Measurements from ENCODE around the gene MAP3K8.

Gene MAP3K8

GRCh38 chr10:30389543-30389942 lies 44.4 kb upstream of the MAP3K8 start:
- H3K23ac ChIP-seq (ENCODE audit: low read depth, low read length, poor library complexity) = no peak overlapping the region
- no peak overlapping the region for H3K4me3 ChIP-seq (ENCODE audit: low read length in 2 of 2)

GRCh38 chr10:30390207-30390606 lies 43.8 kb upstream of the MAP3K8 start:
- Histone ChIP-seq H3K79me1 (ENCODE audit: low read depth, low read length) (no peaks in the 10 kb centered on the region), H3K9ac (ENCODE audit: low read depth, low read length, poor library complexity) (no peak overlapping the region), H3K14ac (ENCODE audit: low read length) (no peak overlapping the region), H3K9me3 (replicated peaks in 1 of 2; ENCODE audit: control insufficient read depth in 2 of 2, insufficient read depth in 1 of 2, low read depth in 1 of 2, low read length in 2 of 2) (no peaks in the 10 kb centered on the region), H3K27me3 (ENCODE audit: control insufficient read depth in 3 of 3, insufficient read depth in 3 of 3, low read depth in 1 of 3, low read length in 3 of 3) (peaks cover 0 to 21% (median 0%) of the 10 kb centered on the region in 3 experiments), H3K27ac (replicated peaks; ENCODE audit: low read length) (no peak overlapping the region), H3K4me3 (ENCODE audit: low read length in 2 of 2) (no peak overlapping the region), H2BK120ac (ENCODE audit: low read depth, low read length) (no peak overlapping the region), H3K36me3 (replicated peaks in 1 of 2; ENCODE audit: control insufficient read depth in 2 of 2, insufficient read depth in 2 of 2, low read length in 2 of 2) (no peaks in the 10 kb centered on the region), H4K91ac (ENCODE audit: low read depth, low read length, poor library complexity) (no peak overlapping the region), H3K18ac (ENCODE audit: low read length) (no peak overlapping the region), H2BK15ac (ENCODE audit: low read length) (no peak overlapping the region), H4K8ac (ENCODE audit: low read depth, low read length) (no peak overlapping the region), H2AK5ac (ENCODE audit: low read depth, low read length) (no peak overlapping the region), H2BK5ac (ENCODE audit: low read length) (no peak overlapping the region), H3K23ac (ENCODE audit: low read depth, low read length, poor library complexity) (no peak overlapping the region), H2BK12ac (ENCODE audit: low read length) (no peak overlapping the region), H3K4me2 (ENCODE audit: insufficient read depth, low read length, poor library complexity, severe bottlenecking) (no peak overlapping the region), H2AFZ (ENCODE audit: low read length) (no peak overlapping the region), H3K4ac (ENCODE audit: low read length) (no peak overlapping the region), H3K4me1 (ENCODE audit: control insufficient read depth in 2 of 2, insufficient read depth in 1 of 2, low read depth in 1 of 2, low read length in 2 of 2) (peaks cover 0 to 3% of the 10 kb centered on the region in 2 donors)
- no CpG with 5 or more reads among the region's 3 CpGs for WGBS, 2 donors (ENCODE audit: extremely low coverage in 2 of 2, insufficient read length in 2 of 2, insufficient replicate concordance in 1 of 2)
- no peak for DNase-seq (ENCODE audit: low spot score)

More at GRCh38 chr10:30389543-30389942, 44.4 kb upstream of the MAP3K8 start:
- no peak overlapping the region for H2BK5ac ChIP-seq (ENCODE audit: low read length)
- no peak overlapping the region for H2BK120ac ChIP-seq (ENCODE audit: low read depth, low read length)
- WGBS, 2 donors (ENCODE audit: extremely low coverage in 2 of 2, insufficient read length in 2 of 2, insufficient replicate concordance in 1 of 2) = no CpG with 5 or more reads among the region's 1 CpG
- H3K27me3 ChIP-seq (ENCODE audit: control insufficient read depth in 3 of 3, insufficient read depth in 3 of 3, low read depth in 1 of 3, low read length in 3 of 3) = peaks cover 0 to 19% (median 0%) of the 10 kb centered on the region in 3 experiments
- no peak overlapping the region for H3K9ac ChIP-seq (ENCODE audit: low read depth, low read length, poor library complexity)
- H3K4ac ChIP-seq (ENCODE audit: low read length) = no peak overlapping the region
- no peak overlapping the region for H2BK12ac ChIP-seq (ENCODE audit: low read length)
- no peaks in the 10 kb centered on the region for H3K79me1 ChIP-seq (ENCODE audit: low read depth, low read length)
- no peak overlapping the region for H3K18ac ChIP-seq (ENCODE audit: low read length)
- no peak for DNase-seq (ENCODE audit: low spot score)
- no peak overlapping the region for H2AK5ac ChIP-seq (ENCODE audit: low read depth, low read length)
- H3K14ac ChIP-seq (ENCODE audit: low read length) = no peak overlapping the region
- no peak overlapping the region for H2BK15ac ChIP-seq (ENCODE audit: low read length)
- no peaks in the 10 kb centered on the region for H3K36me3 ChIP-seq (replicated peaks in 1 of 2; ENCODE audit: control insufficient read depth in 2 of 2, insufficient read depth in 2 of 2, low read length in 2 of 2)
- H3K27ac ChIP-seq (replicated peaks; ENCODE audit: low read length) = no peak overlapping the region
- no peak overlapping the region for H4K91ac ChIP-seq (ENCODE audit: low read depth, low read length, poor library complexity)
- no peak overlapping the region for H3K4me2 ChIP-seq (ENCODE audit: insufficient read depth, low read length, poor library complexity, severe bottlenecking)
- peaks cover 0 to 5% of the 10 kb centered on the region in 2 donors for H3K4me1 ChIP-seq (ENCODE audit: control insufficient read depth in 2 of 2, insufficient read depth in 1 of 2, low read depth in 1 of 2, low read length in 2 of 2)
- no peaks in the 10 kb centered on the region for H3K9me3 ChIP-seq (replicated peaks in 1 of 2; ENCODE audit: control insufficient read depth in 2 of 2, insufficient read depth in 1 of 2, low read depth in 1 of 2, low read length in 2 of 2)
- H2AFZ ChIP-seq (ENCODE audit: low read length) = no peak overlapping the region
- H4K8ac ChIP-seq (ENCODE audit: low read depth, low read length) = no peak overlapping the region

DNA sequence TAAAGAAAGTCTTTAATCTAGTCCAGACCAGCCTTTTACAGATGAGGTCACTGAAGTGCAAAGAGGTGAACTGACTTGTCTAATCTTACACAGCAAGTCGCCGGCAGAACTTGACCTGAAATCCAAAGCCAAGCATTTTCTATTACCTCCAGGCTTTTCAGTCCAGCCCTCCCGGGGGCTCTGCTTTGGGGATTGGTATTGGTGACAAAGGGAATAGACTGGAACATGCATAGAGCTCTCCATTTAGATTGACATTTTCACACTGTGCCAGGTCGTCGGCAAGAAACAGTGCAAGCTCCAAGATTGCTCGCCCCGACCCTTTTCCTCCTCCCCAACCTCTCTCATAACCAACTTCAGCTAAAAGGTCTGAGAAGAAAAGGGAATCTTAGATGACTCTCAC lies 42.7 kb upstream of the MAP3K8 start:
- Histone ChIP-seq H3K79me1 (ENCODE audit: low read depth, low read length) (no peaks in the 10 kb centered on the region), H3K18ac (ENCODE audit: low read length) (no peak overlapping the region), H3K4ac (ENCODE audit: low read length) (no peak overlapping the region), H2BK120ac (ENCODE audit: low read depth, low read length) (no peak overlapping the region), H2AK5ac (ENCODE audit: low read depth, low read length) (no peak overlapping the region), H2BK15ac (ENCODE audit: low read length) (no peak overlapping the region), H3K9me3 (replicated peaks in 1 of 2; ENCODE audit: control insufficient read depth in 2 of 2, insufficient read depth in 1 of 2, low read depth in 1 of 2, low read length in 2 of 2) (no peaks in the 10 kb centered on the region), H3K4me3 (ENCODE audit: low read length in 2 of 2) (no peak overlapping the region), H3K27me3 (ENCODE audit: control insufficient read depth in 3 of 3, insufficient read depth in 3 of 3, low read depth in 1 of 3, low read length in 3 of 3) (peaks cover 0 to 21% (median 0%) of the 10 kb centered on the region in 3 experiments), H3K36me3 (replicated peaks in 1 of 2; ENCODE audit: control insufficient read depth in 2 of 2, insufficient read depth in 2 of 2, low read length in 2 of 2) (no peaks in the 10 kb centered on the region), H2BK12ac (ENCODE audit: low read length) (no peak overlapping the region), H4K91ac (ENCODE audit: low read depth, low read length, poor library complexity) (no peak overlapping the region), H2AFZ (ENCODE audit: low read length) (no peak overlapping the region), H4K8ac (ENCODE audit: low read depth, low read length) (no peak overlapping the region), H3K23ac (ENCODE audit: low read depth, low read length, poor library complexity) (no peak overlapping the region), H3K9ac (ENCODE audit: low read depth, low read length, poor library complexity) (no peak overlapping the region), H3K27ac (replicated peaks; ENCODE audit: low read length) (no peak overlapping the region), H3K14ac (ENCODE audit: low read length) (no peak overlapping the region), H2BK5ac (ENCODE audit: low read length) (no peak overlapping the region), H3K4me2 (ENCODE audit: insufficient read depth, low read length, poor library complexity, severe bottlenecking) (no peak overlapping the region), H3K4me1 (ENCODE audit: control insufficient read depth in 2 of 2, insufficient read depth in 1 of 2, low read depth in 1 of 2, low read length in 2 of 2) (peaks cover 0 to 3% of the 10 kb centered on the region in 2 donors)
- DNase-seq (ENCODE audit: low spot score) = no peak
- no CpG with 5 or more reads among the region's 7 CpGs for WGBS, 2 donors (ENCODE audit: extremely low coverage in 2 of 2, insufficient read length in 2 of 2, insufficient replicate concordance in 1 of 2)

DNA sequence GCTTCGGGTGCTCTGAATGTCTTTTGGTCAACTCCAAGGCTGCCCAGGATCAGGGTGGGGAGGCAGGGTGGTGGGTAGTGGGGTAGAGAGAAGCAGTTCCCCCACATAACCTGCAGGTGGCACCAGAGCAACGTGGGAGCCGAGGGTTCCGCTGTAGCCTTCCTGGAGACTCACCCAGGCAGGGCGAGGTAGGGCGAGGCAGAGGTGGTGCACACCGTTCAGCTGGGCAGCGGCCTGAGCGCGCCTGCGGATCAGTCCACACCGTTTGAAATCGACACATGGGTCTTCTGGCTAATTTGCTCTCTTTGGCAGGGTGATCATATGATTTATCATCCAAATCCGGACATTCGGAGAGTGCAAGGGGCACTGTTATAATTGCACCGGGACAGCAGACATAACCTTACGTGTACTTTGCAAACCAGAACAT lies 41.4 kb upstream of the MAP3K8 start:
- Histone ChIP-seq H2BK5ac (ENCODE audit: low read length) (no peak overlapping the region), H2AK5ac (ENCODE audit: low read depth, low read length) (no peak overlapping the region), H3K36me3 (replicated peaks in 1 of 2; ENCODE audit: control insufficient read depth in 2 of 2, insufficient read depth in 2 of 2, low read length in 2 of 2) (no peaks in the 10 kb centered on the region), H3K4me3 (ENCODE audit: low read length in 2 of 2) (no peak overlapping the region), H4K8ac (ENCODE audit: low read depth, low read length) (no peak overlapping the region), H2AFZ (ENCODE audit: low read length) (no peak overlapping the region), H3K14ac (ENCODE audit: low read length) (no peak overlapping the region), H3K4ac (ENCODE audit: low read length) (no peak overlapping the region), H3K27ac (replicated peaks; ENCODE audit: low read length) (no peak overlapping the region), H3K18ac (ENCODE audit: low read length) (no peak overlapping the region), H3K4me2 (ENCODE audit: insufficient read depth, low read length, poor library complexity, severe bottlenecking) (no peak overlapping the region), H2BK15ac (ENCODE audit: low read length) (no peak overlapping the region), H3K79me1 (ENCODE audit: low read depth, low read length) (no peaks in the 10 kb centered on the region), H3K9me3 (replicated peaks in 1 of 2; ENCODE audit: control insufficient read depth in 2 of 2, insufficient read depth in 1 of 2, low read depth in 1 of 2, low read length in 2 of 2) (no peaks in the 10 kb centered on the region), H3K4me1 (ENCODE audit: control insufficient read depth in 2 of 2, insufficient read depth in 1 of 2, low read depth in 1 of 2, low read length in 2 of 2) (peaks cover 0 to 3% of the 10 kb centered on the region in 2 donors), H2BK12ac (ENCODE audit: low read length) (no peak overlapping the region), H3K27me3 (ENCODE audit: control insufficient read depth in 3 of 3, insufficient read depth in 3 of 3, low read depth in 1 of 3, low read length in 3 of 3) (peaks cover 0 to 25% (median 0%) of the 10 kb centered on the region in 3 experiments), H3K9ac (ENCODE audit: low read depth, low read length, poor library complexity) (no peak overlapping the region), H4K91ac (ENCODE audit: low read depth, low read length, poor library complexity) (no peak overlapping the region), H2BK120ac (ENCODE audit: low read depth, low read length) (no peak overlapping the region), H3K23ac (ENCODE audit: low read depth, low read length, poor library complexity) (no peak overlapping the region)
- no CpG with 5 or more reads among the region's 17 CpGs for WGBS, 2 donors (ENCODE audit: extremely low coverage in 2 of 2, insufficient read length in 2 of 2, insufficient replicate concordance in 1 of 2)
- peak; percentile 71 for DNase-seq (ENCODE audit: low spot score)

Data from neuronal stem cell (in vitro differentiated cells).